DMS 273 (cell line): ENCODE results near the gene SNX15.

ENCODE experiments used
- DNase-seq: peaks from one replicate; lab custom pipeline; 2025; ENCODE audit not compliant: unreplicated experiment; lab: John Stamatoyannopoulos, UW

SNX15 gene

GRCh38 chr11:65055538-65055937 lies 28.3 kb downstream of the SNX15 start:
- no peak for DNase-seq

GRCh38 chr11:65056999-65057398 lies 29.8 kb downstream of the SNX15 start:
- DNase-seq = no peak

- DNase-seq = no peak
These were observed 30.3 kb downstream of the SNX15 start for GRCh38 chr11:65057526-65057925.

- no peak for DNase-seq
These were observed 30.8 kb downstream of the SNX15 start for GRCh38 chr11:65058012-65058411.

- no peak for DNase-seq
These were observed 31.3 kb downstream of the SNX15 start, which contains the start of gene NAALADL1 for GRCh38 chr11:65058419-65059054. Gene NAALADL1, minus strand, starts transcription at chr11:65058553. Its CDS starts 32 bp downstream, at chr11:65058521.

- DNase-seq = no peak
These were observed 32.3 kb downstream of the SNX15 start for GRCh38 chr11:65059523-65059922.

GRCh38 chr11:65059959-65060824 lies 33.0 kb downstream of the SNX15 start:
- DNase-seq = no peak

GRCh38 chr11:65060913-65061408 lies 33.7 kb downstream of the SNX15 start:
- peak; percentile 14 for DNase-seq

- no peak for DNase-seq
These were observed 36.3 kb downstream of the SNX15 start for GRCh38 chr11:65063532-65063931.

GRCh38 chr11:65064847-65065240 lies 37.6 kb downstream of the SNX15 start:
- DNase-seq = no peak

- DNase-seq = no peak
These were observed 38.6 kb downstream of the SNX15 start for GRCh38 chr11:65065851-65066250.

GRCh38 chr11:65066315-65066714 lies 39.1 kb downstream of the SNX15 start:
- no peak for DNase-seq

- no peak for DNase-seq
These were observed 39.6 kb downstream of the SNX15 start for GRCh38 chr11:65066805-65067291.

GRCh38 chr11:65067446-65067845 lies 40.2 kb downstream of the SNX15 start:
- DNase-seq = no peak

- no peak for DNase-seq
These were observed 42.0 kb downstream of the SNX15 start for GRCh38 chr11:65069217-65069616.

- no peak for DNase-seq
These were observed 44.8 kb downstream of the SNX15 start for GRCh38 chr11:65071907-65072630.

GRCh38 chr11:65072631-65072966 lies 45.4 kb downstream of the SNX15 start:
- no peak for DNase-seq

- DNase-seq = peak; percentile 85
These were observed 50.2 kb downstream of the SNX15 start for GRCh38 chr11:65077451-65077850.

- DNase-seq = peak; percentile 73
These were observed 50.9 kb downstream of the SNX15 start for GRCh38 chr11:65078151-65078550.

GRCh38 chr11:65078786-65079342 lies 51.6 kb downstream of the SNX15 start:
- DNase-seq = no peak
